DND-41 (cell line): ENCODE data around the gene GFY.

Source experiments
- ATAC-seq: fragments of 200-7000 bp; cut with Tn5 transposase; 3 replicates; pipeline ENCODE4 v1.9.1; 2021; ENCODE audit warnings: low read depth; ENCODE audit not compliant: insufficient read depth
- DNase-seq: peaks from one replicate; pipeline ENCODE4 v3.0.0-alpha.2; 2020
- H2AFZ ChIP-seq: 2 replicates; pipeline ENCODE4 v1.6.0; 2012; ENCODE audit warnings: low read depth, low read length
- H3K27ac ChIP-seq: 2 replicates; pipeline ENCODE4 v1.5.1; 2012; ENCODE audit warnings: low read length, inconsistent platforms
- H3K27me3 ChIP-seq: fragments of 200-600 bp; sonication (generic); 2 replicates; pipeline ENCODE4 v1.6.0; 2012; ENCODE audit warnings: low read length, mild to moderate bottlenecking, inconsistent platforms; ENCODE audit not compliant: insufficient read depth, poor library complexity
- H3K36me3 ChIP-seq: 2 replicates; pipeline ENCODE4 v1.5.1; 2012; ENCODE audit warnings: low read length, inconsistent platforms; ENCODE audit not compliant: insufficient read depth
- H3K4me1 ChIP-seq: 2 replicates; pipeline ENCODE4 v1.5.1; 2012; ENCODE audit warnings: mild to moderate bottlenecking, low read length; ENCODE audit not compliant: insufficient read depth
- H3K4me2 ChIP-seq: 2 replicates; pipeline ENCODE4 v1.6.0; 2012; ENCODE audit warnings: mild to moderate bottlenecking, moderate library complexity, low read length, inconsistent platforms; ENCODE audit not compliant: insufficient read depth
- H3K4me3 ChIP-seq, 2 experiments: fragments of 200-600 bp in 1 of 2; shearing (Covaris generic) in 1 of 2; 2 replicates each; pipeline ENCODE4 v1.5.1; 2012 to 2016; ENCODE audit warnings: inconsistent platforms in 2 of 2, low read length in 2 of 2, mild to moderate bottlenecking in 2 of 2, low read depth in 1 of 2, moderate library complexity in 1 of 2
- H3K79me2 ChIP-seq: 2 replicates; pipeline ENCODE4 v1.6.0; 2012; ENCODE audit warnings: low read length, inconsistent platforms; ENCODE audit not compliant: insufficient read depth
- H3K9ac ChIP-seq: 2 replicates; pipeline ENCODE4 v1.6.0; 2012; ENCODE audit warnings: low read depth, mild to moderate bottlenecking, inconsistent platforms, low read length, moderate library complexity
- H3K9me3 ChIP-seq: 2 replicates; pipeline ENCODE4 v1.5.1; 2012; ENCODE audit warnings: low read length, moderate library complexity, mild to moderate bottlenecking, inconsistent platforms; ENCODE audit not compliant: insufficient read depth, severe bottlenecking
- H4K20me1 ChIP-seq: 2 replicates; pipeline ENCODE4 v1.6.0; 2012; ENCODE audit warnings: low read length; ENCODE audit not compliant: insufficient read depth
- CTCF ChIP-seq: IDR thresholded peaks from 2 replicates; pipeline ENCODE4 v1.5.1; 2012; ENCODE audit warnings: borderline replicate concordance, low read length, moderate library complexity, mild to moderate bottlenecking; ENCODE audit not compliant: poor library complexity, severe bottlenecking; ENCODE audit errors: extremely low read depth
- EZH2 ChIP-seq: IDR thresholded peaks from 3 replicates; pipeline ENCODE4 v1.6.1; 2012; ENCODE audit warnings: borderline replicate concordance, low read depth, mild to moderate bottlenecking, moderate library complexity, low read length, inconsistent platforms; ENCODE audit not compliant: severe bottlenecking

GFY gene

GRCh38 chr19:49398001-49398615 lies 27.1 kb upstream of the GFY start:
- H3K4me3 ChIP-seq = no peak overlapping the region

GRCh38 chr19:49398931-49399330 lies 26.3 kb upstream of the GFY start:
- H3K9me3 ChIP-seq = no peaks in the 10 kb centered on the region
- no peaks in the 10 kb centered on the region for H4K20me1 ChIP-seq
- H2AFZ ChIP-seq = no peak overlapping the region
- no peak overlapping the region for H3K9ac ChIP-seq
- H3K79me2 ChIP-seq = no peaks in the 10 kb centered on the region
- no peak overlapping the region for H3K27ac ChIP-seq
- H3K27me3 ChIP-seq = no peaks in the 10 kb centered on the region
- no peak overlapping the region for H3K4me2 ChIP-seq
- TF ChIP-seq EZH2 = no peak
- no peak for TF ChIP-seq CTCF
- no peak for DNase-seq
- H3K4me1 ChIP-seq = no peaks in the 10 kb centered on the region
- ATAC-seq = no peak
- H3K4me3 ChIP-seq = no peak overlapping the region
- no peaks in the 10 kb centered on the region for H3K36me3 ChIP-seq

More at GRCh38 chr19:49398001-49398615, 27.1 kb upstream of the GFY start:
- TF ChIP-seq EZH2 (no peak), CTCF (no peak)
- H3K36me3 ChIP-seq = no peaks in the 10 kb centered on the region
- H3K9me3 ChIP-seq = no peaks in the 10 kb centered on the region
- no peak for DNase-seq
- no peak overlapping the region for H3K9ac ChIP-seq
- H3K27me3 ChIP-seq = no peaks in the 10 kb centered on the region
- H3K4me2 ChIP-seq = no peak overlapping the region
- H3K79me2 ChIP-seq = no peaks in the 10 kb centered on the region
- no peaks in the 10 kb centered on the region for H4K20me1 ChIP-seq
- ATAC-seq = no peak
- no peak overlapping the region for H2AFZ ChIP-seq
- no peaks in the 10 kb centered on the region for H3K4me1 ChIP-seq
- H3K27ac ChIP-seq = no peak overlapping the region

GRCh38 chr19:49400029-49400428 lies 25.2 kb upstream of the GFY start:
- Histone ChIP-seq H4K20me1 (no peaks in the 10 kb centered on the region), H3K79me2 (no peaks in the 10 kb centered on the region), H3K27me3 (no peaks in the 10 kb centered on the region), H3K9ac (no peak overlapping the region), H3K4me1 (no peaks in the 10 kb centered on the region), H3K27ac (no peak overlapping the region), H2AFZ (no peak overlapping the region), H3K36me3 (no peaks in the 10 kb centered on the region), H3K4me3 (no peak overlapping the region), H3K9me3 (no peaks in the 10 kb centered on the region), H3K4me2 (no peak overlapping the region)
- ATAC-seq = no peak
- TF ChIP-seq CTCF = no peak
- DNase-seq = no peak
